Epithelial cell of proximal tubule (primary cell): ENCODE results near the gene VPS45. TPM values are rescaled to one million over a fixed set of nuclear protein-coding genes. Genes with fewer than 3 reads are reported as not detected.
"Not testable (repeated sequence)": the region's sequence is repeated elsewhere in the genome, so short reads cannot be mapped to it uniquely, and the experiment has no call there.

Experiments used
- DNase-seq: peaks from one replicate; pipeline ENCODE4 v3.0.0-alpha.2; 2011; ENCODE audit warnings: low read depth
- H3K4me3 ChIP-seq: 2 replicates; pipeline ENCODE4 v1.5.1; 2011; ENCODE audit warnings: low read depth, mild to moderate bottlenecking, low read length
- CTCF ChIP-seq: conservative IDR thresholded peaks from 2 replicates; pipeline ENCODE4 v1.5.1; 2012; ENCODE audit warnings: low read depth, mild to moderate bottlenecking, low read length
- total RNA-seq: library from RNA; depleted of rRNA; stranded (reverse); fragments of >200 nt; gene quantifications from 2 replicates; pipeline ENCODE4 v1.2.3, GENCODE V29; 2015

The VPS45 gene
- total RNA-seq, 1 donor from 2014 or later, result 12.5 TPM

GRCh38 chr1:150138044-150138443 is 70.5 kb downstream of the VPS45 start:
- no peak for TF ChIP-seq CTCF
- no peak for DNase-seq
- H3K4me3 ChIP-seq, result no peak overlapping the region

GRCh38 chr1:150141452-150141851 is 73.9 kb downstream of the VPS45 start:
- no peak overlapping the region for H3K4me3 ChIP-seq
- no peak for TF ChIP-seq CTCF
- DNase-seq, result no peak

- no peak overlapping the region for H3K4me3 ChIP-seq
- no peak for DNase-seq
- no peak for TF ChIP-seq CTCF
Observed at GRCh38 chr1:150142083-150142482, 74.5 kb downstream of the VPS45 start.

GRCh38 chr1:150144606-150145005 is 77.0 kb downstream of the VPS45 start:
- no peak overlapping the region for H3K4me3 ChIP-seq
- TF ChIP-seq CTCF, result no peak
- no peak for DNase-seq

- not testable (repeated sequence) for DNase-seq, H3K4me3 ChIP-seq
Observed at GRCh38 chr1:150146016-150146415, 78.4 kb downstream of the VPS45 start.

GRCh38 chr1:150146849-150147542 is 79.4 kb downstream of the VPS45 start:
- H3K4me3 ChIP-seq, result no peak overlapping the region
- no peak for TF ChIP-seq CTCF
- no peak for DNase-seq

- TF ChIP-seq CTCF, result no peak
- no peak for DNase-seq
- peak overlapping the region; percentile 71 for H3K4me3 ChIP-seq
Observed at GRCh38 chr1:150148837-150149270, 81.3 kb downstream of the VPS45 start.
